Endodermal cell (in vitro differentiated cells): Measurements from ENCODE around the gene WDR20. TPM values are rescaled to one million over a fixed set of nuclear protein-coding genes. Genes with fewer than 3 reads are reported as not detected.

Experiments used
- DNase-seq: peaks from one replicate; pipeline ENCODE4 v3.0.0-alpha.2; 2017
- H3K27ac ChIP-seq: 2 replicates; pipeline ENCODE4 v1.5.1; 2013; ENCODE audit warnings: mild to moderate bottlenecking, low read depth, low read length, moderate library complexity
- H3K27me3 ChIP-seq: 2 replicates; pipeline ENCODE4 v1.6.1; 2013; ENCODE audit warnings: mild to moderate bottlenecking, low read length, moderate library complexity; ENCODE audit not compliant: insufficient read depth, control insufficient read depth, poor library complexity, severe bottlenecking
- H3K36me3 ChIP-seq: 2 replicates; pipeline ENCODE4 v1.7.0; 2013; ENCODE audit warnings: mild to moderate bottlenecking, low read length, moderate library complexity; ENCODE audit not compliant: control insufficient read depth, insufficient read depth
- H3K4me1 ChIP-seq: one replicate; pipeline ENCODE4 v1.7.0; 2013; ENCODE audit warnings: low read length; ENCODE audit not compliant: control insufficient read depth, insufficient read depth
- H3K4me3 ChIP-seq: 2 replicates; pipeline ENCODE4 v1.5.1; 2013; ENCODE audit warnings: mild to moderate bottlenecking, low read length, moderate library complexity
- H3K9ac ChIP-seq: 2 replicates; pipeline ENCODE4 v1.6.1; 2013; ENCODE audit warnings: mild to moderate bottlenecking, low read length, moderate library complexity; ENCODE audit not compliant: poor library complexity, severe bottlenecking; ENCODE audit errors: extremely low read depth
- H3K9me3 ChIP-seq: 2 replicates; pipeline ENCODE4 v1.6.1; 2013; ENCODE audit warnings: mild to moderate bottlenecking, low read length, moderate library complexity; ENCODE audit not compliant: control insufficient read depth
- H3K27ac Mint-ChIP-seq: 2 replicates; pipeline ENCODE4 v1.8.0; 2020; ENCODE audit warnings: mixed read lengths
- H3K27me3 Mint-ChIP-seq: 2 replicates; pipeline ENCODE4 v1.8.0; 2021; ENCODE audit warnings: mild to moderate bottlenecking, mixed read lengths; ENCODE audit not compliant: insufficient read depth
- H3K36me3 Mint-ChIP-seq: 2 replicates; pipeline ENCODE4 v1.8.0; 2020; ENCODE audit warnings: low read depth, mixed read lengths
- H3K4me1 Mint-ChIP-seq: 2 replicates; pipeline ENCODE4 v1.8.0; 2020; ENCODE audit warnings: mixed read lengths
- H3K4me3 Mint-ChIP-seq: 2 replicates; pipeline ENCODE4 v1.8.0; 2020; ENCODE audit warnings: mild to moderate bottlenecking, moderate library complexity, mixed read lengths
- H3K9me3 Mint-ChIP-seq: 2 replicates; pipeline ENCODE4 v1.8.0; 2020; ENCODE audit warnings: mild to moderate bottlenecking, mixed read lengths
- CTCF ChIP-seq: fragments of 200-600 bp; sonication (generic); conservative IDR thresholded peaks from 2 replicates; pipeline ENCODE4 v1.5.0; 2021; ENCODE audit warnings: antibody characterized with exemption, mild to moderate bottlenecking
- WGBS, 2 experiments: methylation state at CpG; one replicate each; pipeline versions ENCODE4 v1.1.5 to v1.1.7; 2013; ENCODE audit warnings: missing lambda C conversion rate in 2 of 2, mixed read lengths in 1 of 2; ENCODE audit not compliant: insufficient coverage in 1 of 2, insufficient read length in 1 of 2; 5-methylcytosine and 5-hydroxymethylcytosine counted together
- total RNA-seq, 2 donors: library from RNA; stranded (reverse); fragmentation: NEBNext Ultra II Directional in 1 of 2; extraction: Animal tissue kit (Norgen Biotek cat#: 25700) in 1 of 2; gene quantifications; 2 replicates in 1 of 2; 3 replicates in 1 of 2; pipeline ENCODE4 v1.2.1, GENCODE V29; 2021

WDR20 gene
- total RNA-seq, 2 donors from 2014 or later, result 33.8 to 37.6 TPM

GRCh38 chr14:102226356-102227125 lies 86.8 kb downstream of the WDR20 start:
- no peak overlapping the region for H3K4me3 Mint-ChIP-seq
- no peaks in the 10 kb centered on the region for H3K9me3 Mint-ChIP-seq
- no peak overlapping the region for H3K27ac ChIP-seq
- peaks cover 16% of the 10 kb centered on the region for H3K36me3 ChIP-seq
- 93 to 96% methylated on average over 20 to 27 of the region's 27 CpGs for WGBS, 2 experiments
- no peak overlapping the region for H3K9ac ChIP-seq
- H3K4me1 Mint-ChIP-seq, result peaks cover 10% of the 10 kb centered on the region
- H3K4me1 ChIP-seq, result peaks cover 3% of the 10 kb centered on the region
- H3K9me3 ChIP-seq, result no peaks in the 10 kb centered on the region
- no peaks in the 10 kb centered on the region for H3K27me3 Mint-ChIP-seq
- H3K27me3 ChIP-seq, result no peaks in the 10 kb centered on the region
- H3K27ac Mint-ChIP-seq, result no peak overlapping the region
- peak; percentile 63 for DNase-seq
- no peak overlapping the region for H3K4me3 ChIP-seq
- peak; percentile 48 for TF ChIP-seq CTCF
- H3K36me3 Mint-ChIP-seq, result peaks cover 49% of the 10 kb centered on the region

GRCh38 chr14:102227184-102227964 lies 87.7 kb downstream of the WDR20 start:
- H3K27ac ChIP-seq, result no peak overlapping the region
- no peak overlapping the region for H3K4me3 Mint-ChIP-seq
- H3K9me3 Mint-ChIP-seq, result no peaks in the 10 kb centered on the region
- H3K27me3 ChIP-seq, result no peaks in the 10 kb centered on the region
- TF ChIP-seq CTCF, result peak; percentile 7
- no peak overlapping the region for H3K4me3 ChIP-seq
- H3K36me3 Mint-ChIP-seq, result peaks cover 58% of the 10 kb centered on the region
- 90 to 92% methylated on average over 11 to 28 of the region's 28 CpGs for WGBS, 2 experiments
- H3K4me1 ChIP-seq, result no peaks in the 10 kb centered on the region
- H3K4me1 Mint-ChIP-seq, result peaks cover 2% of the 10 kb centered on the region
- peak; percentile 45 for DNase-seq
- H3K9ac ChIP-seq, result no peak overlapping the region
- peaks cover 16% of the 10 kb centered on the region for H3K36me3 ChIP-seq
- H3K9me3 ChIP-seq, result no peaks in the 10 kb centered on the region
- no peaks in the 10 kb centered on the region for H3K27me3 Mint-ChIP-seq
- no peak overlapping the region for H3K27ac Mint-ChIP-seq

- no peak for TF ChIP-seq CTCF
- WGBS, 2 experiments, result 96 to 98% methylated on average over 36 to 43 of the region's 43 CpGs
- no peaks in the 10 kb centered on the region for H3K4me1 ChIP-seq
- H3K27me3 ChIP-seq, result no peaks in the 10 kb centered on the region
- H3K27me3 Mint-ChIP-seq, result no peaks in the 10 kb centered on the region
- H3K4me3 ChIP-seq, result no peak overlapping the region
- no peaks in the 10 kb centered on the region for H3K9me3 ChIP-seq
- peaks cover 10% of the 10 kb centered on the region for H3K36me3 ChIP-seq
- DNase-seq, result peak; percentile 41
- no peak overlapping the region for H3K4me3 Mint-ChIP-seq
- H3K36me3 Mint-ChIP-seq, result peaks cover 53% of the 10 kb centered on the region
- H3K9ac ChIP-seq, result no peak overlapping the region
- H3K27ac ChIP-seq, result no peak overlapping the region
- no peaks in the 10 kb centered on the region for H3K9me3 Mint-ChIP-seq
- no peak overlapping the region for H3K27ac Mint-ChIP-seq
- H3K4me1 Mint-ChIP-seq, result peaks cover 1% of the 10 kb centered on the region
These were observed 89.5 kb downstream of the WDR20 start for GRCh38 chr14:102229071-102229738.
